Activated CD4-positive, alpha-beta memory T cell treated with anti-CD3 and anti-CD28 coated beads for 36 hours (primary cell): ENCODE data around the gene MGAT5. TPM values are rescaled to one million over a fixed set of nuclear protein-coding genes. Genes with fewer than 3 reads are reported as not detected.

ENCODE experiments used
- CTCF ChIA-PET: fragments of 350-600 bp; sonication (Branson Sonifier 250); formaldehyde crosslinking; loops from one replicate; lab custom pipeline; 2021; ENCODE audit warnings: antibody characterized with exemption, inconsistent platforms; lab: Charles Lee
- POLR2A ChIA-PET: fragments of 350-600 bp; sonication (Branson Sonifier 250); formaldehyde crosslinking; loops from one replicate; lab custom pipeline; 2021; ENCODE audit warnings: antibody characterized with exemption; lab: Charles Lee
- DNase-seq: peaks from one replicate; pipeline ENCODE4 v3.0.0-alpha.2; 2020
- H3K27ac Mint-ChIP-seq: one replicate; pipeline ENCODE4 v1.8.0; 2021; ENCODE audit warnings: mixed read lengths
- H3K27me3 Mint-ChIP-seq: one replicate; pipeline ENCODE4 v1.8.0; 2021; ENCODE audit warnings: mixed read lengths
- H3K36me3 Mint-ChIP-seq: one replicate; pipeline ENCODE4 v1.8.0; 2021; ENCODE audit warnings: mixed read lengths
- H3K4me1 Mint-ChIP-seq: one replicate; pipeline ENCODE4 v1.8.0; 2021; ENCODE audit warnings: low read depth, mixed read lengths
- H3K4me3 Mint-ChIP-seq: one replicate; pipeline ENCODE4 v1.8.0; 2021; ENCODE audit warnings: mild to moderate bottlenecking, mixed read lengths
- H3K9me3 Mint-ChIP-seq: one replicate; pipeline ENCODE4 v1.8.0; 2021; ENCODE audit warnings: mixed read lengths
- intact Hi-C: fragments of 100-400 bp; cut with micrococcal nuclease; formaldehyde crosslinking; loops from one replicate; pipeline ENCODE4 v1.15.1; 2023
- total RNA-seq, 2 experiments: library from RNA; stranded (reverse); gene quantifications; one replicate each; pipeline ENCODE4 v1.2.3, GENCODE V29; 2021

MGAT5 gene
- total RNA-seq, 2 experiments from 2014 or later, result 33.6 to 38.3 TPM

GRCh38 chr2:134416018-134416417 lies 162.1 kb downstream of the MGAT5 start:
- ChIA-PET POLR2A (no interaction called here), CTCF (interaction anchor here (0.7 to 1.1 kb wide), 2 partner anchors 35 to 297 kb away, joined by 3 to 4 read pairs; no protein-coding TSS in a partner anchor)
- no peak for DNase-seq
- intact Hi-C loops, result no loop called here
- Mint-ChIP-seq H3K4me1 (peaks cover 5% of the 10 kb centered on the region), H3K4me3 (no peak overlapping the region), H3K36me3 (peaks cover 3% of the 10 kb centered on the region), H3K27me3 (no peaks in the 10 kb centered on the region), H3K27ac (no peak overlapping the region), H3K9me3 (no peaks in the 10 kb centered on the region)

GRCh38 chr2:134416637-134417036 lies 162.8 kb downstream of the MGAT5 start:
- no peaks in the 10 kb centered on the region for H3K9me3 Mint-ChIP-seq
- ChIA-PET POLR2A (no interaction called here), CTCF (no interaction called here)
- no peaks in the 10 kb centered on the region for H3K27me3 Mint-ChIP-seq
- H3K4me3 Mint-ChIP-seq, result no peak overlapping the region
- intact Hi-C loops, result no loop called here
- H3K27ac Mint-ChIP-seq, result no peak overlapping the region
- H3K4me1 Mint-ChIP-seq, result peaks cover 2% of the 10 kb centered on the region
- no peak for DNase-seq
- H3K36me3 Mint-ChIP-seq, result peaks cover 3% of the 10 kb centered on the region

GRCh38 chr2:134417968-134418582 lies 164.2 kb downstream of the MGAT5 start:
- Mint-ChIP-seq H3K27me3 (no peaks in the 10 kb centered on the region), H3K4me3 (no peak overlapping the region), H3K27ac (no peak overlapping the region), H3K36me3 (peaks cover 3% of the 10 kb centered on the region), H3K4me1 (no peaks in the 10 kb centered on the region), H3K9me3 (no peaks in the 10 kb centered on the region)
- POLR2A ChIA-PET, result no interaction called here
- DNase-seq, result no peak
- CTCF ChIA-PET, result interaction anchor here (1.0 to 1.9 kb wide), 2 partner anchors 172 to 300 kb away, joined by 5 to 9 read pairs; no protein-coding TSS in a partner anchor
- intact Hi-C loops, result no loop called here

GRCh38 chr2:134420259-134420658 lies 166.4 kb downstream of the MGAT5 start:
- intact Hi-C loops, result no loop called here
- Mint-ChIP-seq H3K36me3 (peaks cover 10% of the 10 kb centered on the region), H3K4me3 (no peak overlapping the region), H3K4me1 (peaks cover 3% of the 10 kb centered on the region), H3K27me3 (no peaks in the 10 kb centered on the region), H3K27ac (no peak overlapping the region), H3K9me3 (no peaks in the 10 kb centered on the region)
- ChIA-PET POLR2A (no interaction called here), CTCF (interaction anchor here (1.7 to 1.9 kb wide), 2 partner anchors 8 to 302 kb away, joined by 5 to 9 read pairs; no protein-coding TSS in a partner anchor)
- DNase-seq, result no peak

- POLR2A ChIA-PET, result interaction anchor here (0.8 kb wide), 1 partner anchor 295 kb away, joined by 3 read pairs; no protein-coding TSS in a partner anchor
- H3K27me3 Mint-ChIP-seq, result no peaks in the 10 kb centered on the region
- intact Hi-C loops, result no loop called here
- H3K9me3 Mint-ChIP-seq, result no peaks in the 10 kb centered on the region
- H3K4me1 Mint-ChIP-seq, result peaks cover 7% of the 10 kb centered on the region
- peaks cover 10% of the 10 kb centered on the region for H3K36me3 Mint-ChIP-seq
- H3K27ac Mint-ChIP-seq, result no peak overlapping the region
- H3K4me3 Mint-ChIP-seq, result no peak overlapping the region
- DNase-seq, result no peak
- CTCF ChIA-PET, result interaction anchor here (1.1 to 1.7 kb wide), 2 partner anchors 9 to 30 kb away, joined by 4 to 5 read pairs; no protein-coding TSS in a partner anchor
These were observed 167.0 kb downstream of the MGAT5 start for GRCh38 chr2:134420920-134421319.

- POLR2A ChIA-PET, result interaction anchor here (0.8 kb wide), 1 partner anchor 296 kb away, joined by 3 read pairs; no protein-coding TSS in a partner anchor
- no peak overlapping the region for H3K27ac Mint-ChIP-seq
- no peaks in the 10 kb centered on the region for H3K27me3 Mint-ChIP-seq
- H3K9me3 Mint-ChIP-seq, result no peaks in the 10 kb centered on the region
- peaks cover 10% of the 10 kb centered on the region for H3K36me3 Mint-ChIP-seq
- H3K4me3 Mint-ChIP-seq, result no peak overlapping the region
- DNase-seq, result no peak
- CTCF ChIA-PET, result interaction anchor here (0.6 to 1.7 kb wide), 3 partner anchors 10 to 328 kb away, joined by 3 to 5 read pairs (median 4); no protein-coding TSS in a partner anchor
- H3K4me1 Mint-ChIP-seq, result peaks cover 10% of the 10 kb centered on the region
- intact Hi-C loops, result no loop called here
These were observed 167.9 kb downstream of the MGAT5 start for GRCh38 chr2:134421556-134422328.

- Mint-ChIP-seq H3K27me3 (no peaks in the 10 kb centered on the region), H3K9me3 (no peaks in the 10 kb centered on the region), H3K4me1 (peaks cover 10% of the 10 kb centered on the region), H3K27ac (no peak overlapping the region), H3K4me3 (no peak overlapping the region), H3K36me3 (peaks cover 17% of the 10 kb centered on the region)
- DNase-seq, result no peak
- ChIA-PET POLR2A (no interaction called here), CTCF (interaction anchor here (1.0 to 1.2 kb wide), 2 partner anchors 25 to 308 kb away, joined by 3 to 6 read pairs; no protein-coding TSS in a partner anchor)
- intact Hi-C loops, result no loop called here
These were observed 172.0 kb downstream of the MGAT5 start for GRCh38 chr2:134425724-134426496.

GRCh38 chr2:134426721-134427120 lies 172.8 kb downstream of the MGAT5 start:
- Mint-ChIP-seq H3K27me3 (no peaks in the 10 kb centered on the region), H3K9me3 (no peaks in the 10 kb centered on the region), H3K4me1 (peaks cover 10% of the 10 kb centered on the region), H3K36me3 (peaks cover 20% of the 10 kb centered on the region), H3K4me3 (no peak overlapping the region), H3K27ac (no peak overlapping the region)
- CTCF ChIA-PET, result interaction anchor here (1.0 to 1.2 kb wide), 2 partner anchors 25 to 309 kb away, joined by 3 to 6 read pairs; no protein-coding TSS in a partner anchor
- POLR2A ChIA-PET, result no interaction called here
- DNase-seq, result no peak
- intact Hi-C loops, result no loop called here

- DNase-seq, result no peak
- H3K9me3 Mint-ChIP-seq, result no peaks in the 10 kb centered on the region
- no peaks in the 10 kb centered on the region for H3K27me3 Mint-ChIP-seq
- intact Hi-C loops, result no loop called here
- H3K4me3 Mint-ChIP-seq, result no peak overlapping the region
- H3K36me3 Mint-ChIP-seq, result peaks cover 16% of the 10 kb centered on the region
- ChIA-PET POLR2A (no interaction called here), CTCF (no interaction called here)
- no peak overlapping the region for H3K27ac Mint-ChIP-seq
- H3K4me1 Mint-ChIP-seq, result peaks cover 9% of the 10 kb centered on the region
These were observed 176.0 kb downstream of the MGAT5 start for GRCh38 chr2:134429886-134430285.

- DNase-seq, result no peak
- Mint-ChIP-seq H3K4me3 (no peak overlapping the region), H3K36me3 (peaks cover 14% of the 10 kb centered on the region), H3K27me3 (no peaks in the 10 kb centered on the region), H3K4me1 (no peaks in the 10 kb centered on the region), H3K27ac (no peak overlapping the region), H3K9me3 (no peaks in the 10 kb centered on the region)
- intact Hi-C loops, result no loop called here
- CTCF ChIA-PET, result interaction anchor here (0.6 to 1.7 kb wide), 2 partner anchors 20 to 116 kb away, joined by 3 to 4 read pairs; no protein-coding TSS in a partner anchor
- POLR2A ChIA-PET, result interaction anchor here (0.7 kb wide), 1 partner anchor 1463 kb away, joined by 3 read pairs; no protein-coding TSS in a partner anchor
These were observed 178.1 kb downstream of the MGAT5 start for GRCh38 chr2:134431838-134432434.

- no peaks in the 10 kb centered on the region for H3K27me3 Mint-ChIP-seq
- H3K36me3 Mint-ChIP-seq, result peaks cover 11% of the 10 kb centered on the region
- H3K4me1 Mint-ChIP-seq, result no peaks in the 10 kb centered on the region
- intact Hi-C loops, result no loop called here
- no peak overlapping the region for H3K4me3 Mint-ChIP-seq
- ChIA-PET POLR2A (interaction anchor here (0.7 kb wide), 1 partner anchor 1462 kb away, joined by 3 read pairs; no protein-coding TSS in a partner anchor), CTCF (interaction anchor here (0.6 to 1.7 kb wide), 2 partner anchors 21 to 115 kb away, joined by 3 to 4 read pairs; no protein-coding TSS in a partner anchor)
- no peak for DNase-seq
- H3K27ac Mint-ChIP-seq, result no peak overlapping the region
- no peaks in the 10 kb centered on the region for H3K9me3 Mint-ChIP-seq
These were observed 178.6 kb downstream of the MGAT5 start for GRCh38 chr2:134432435-134432883.
